ENCODE data around the gene PIGZ.

The PIGZ gene

DNA sequence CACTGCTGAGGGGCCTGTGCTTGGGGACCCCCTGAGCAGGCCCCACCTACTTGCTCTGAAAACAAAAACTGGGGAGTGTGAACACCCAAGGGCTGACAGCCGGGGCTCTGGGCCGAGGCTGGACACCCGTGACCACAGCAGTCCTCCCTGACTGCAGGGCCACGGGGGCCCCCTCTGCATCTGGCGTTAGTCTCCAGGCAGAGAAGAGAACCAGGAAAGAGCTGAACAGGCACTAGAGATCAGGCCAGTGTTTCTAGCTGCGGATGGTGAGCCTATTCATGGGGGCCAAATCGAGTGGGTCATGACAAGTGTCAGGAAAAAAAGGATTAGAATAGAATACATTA, 43.9 kb upstream of the PIGZ start:
- no peak for DNase-seq (ENCODE audit: low spot score)
- in situ Hi-C loops (cut with MboI; ENCODE audit: low pct_unique_long_range_greater_than_20kb, low sequenced_read_pairs, unreplicated experiment): loop anchor here (25.0 kb wide), 2 partner anchors 175 to 500 kb away; no protein-coding TSS in a partner anchor
- TF ChIP-seq, protein P1, sequence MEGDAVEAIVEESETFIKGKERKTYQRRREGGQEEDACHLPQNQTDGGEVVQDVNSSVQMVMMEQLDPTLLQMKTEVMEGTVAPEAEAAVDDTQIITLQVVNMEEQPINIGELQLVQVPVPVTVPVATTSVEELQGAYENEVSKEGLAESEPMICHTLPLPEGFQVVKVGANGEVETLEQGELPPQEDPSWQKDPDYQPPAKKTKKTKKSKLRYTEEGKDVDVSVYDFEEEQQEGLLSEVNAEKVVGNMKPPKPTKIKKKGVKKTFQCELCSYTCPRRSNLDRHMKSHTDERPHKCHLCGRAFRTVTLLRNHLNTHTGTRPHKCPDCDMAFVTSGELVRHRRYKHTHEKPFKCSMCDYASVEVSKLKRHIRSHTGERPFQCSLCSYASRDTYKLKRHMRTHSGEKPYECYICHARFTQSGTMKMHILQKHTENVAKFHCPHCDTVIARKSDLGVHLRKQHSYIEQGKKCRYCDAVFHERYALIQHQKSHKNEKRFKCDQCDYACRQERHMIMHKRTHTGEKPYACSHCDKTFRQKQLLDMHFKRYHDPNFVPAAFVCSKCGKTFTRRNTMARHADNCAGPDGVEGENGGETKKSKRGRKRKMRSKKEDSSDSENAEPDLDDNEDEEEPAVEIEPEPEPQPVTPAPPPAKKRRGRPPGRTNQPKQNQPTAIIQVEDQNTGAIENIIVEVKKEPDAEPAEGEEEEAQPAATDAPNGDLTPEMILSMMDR (IDR thresholded peaks at IDR 0.05; ENCODE audit: extremely low read depth, insufficient read depth, missing control alignments): no peak

DNA sequence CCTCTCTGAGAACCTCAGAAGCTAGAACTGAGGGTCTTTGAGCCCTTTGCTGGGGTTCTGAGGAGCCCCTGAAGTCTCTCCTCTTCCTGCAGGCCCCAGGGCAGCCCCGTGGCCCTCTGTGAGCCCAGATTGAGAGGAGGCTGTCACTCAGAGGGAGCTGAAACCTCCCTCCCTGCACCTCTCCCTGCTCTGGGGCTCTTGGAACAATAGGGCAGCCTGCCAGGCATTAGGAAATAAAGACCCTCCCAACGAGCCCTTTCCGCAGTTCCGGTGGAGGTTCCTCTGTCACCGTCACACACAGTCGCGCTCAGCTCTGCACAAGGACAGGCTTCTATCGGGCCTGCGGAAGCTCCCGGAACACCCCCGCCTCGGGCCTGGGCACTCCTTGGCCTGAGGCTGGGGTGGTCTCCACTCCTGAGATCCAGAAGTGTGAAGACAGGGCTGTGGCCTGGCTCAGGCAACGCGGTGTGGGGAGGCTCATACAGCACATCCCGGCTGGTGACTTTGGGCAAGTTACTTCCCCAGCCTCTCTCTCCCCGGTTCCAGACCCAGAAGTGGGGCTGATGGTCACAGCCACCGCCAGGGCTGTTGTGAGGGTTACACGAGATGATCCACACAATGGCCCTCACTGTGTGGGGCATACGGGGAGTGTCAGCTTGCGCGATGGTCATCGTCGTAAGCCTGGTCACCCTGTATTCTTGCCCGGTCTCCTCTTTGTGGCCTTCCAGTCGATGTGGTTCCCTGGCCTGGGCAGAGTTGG, 43.3 kb upstream of the PIGZ start:
- no peak for DNase-seq (ENCODE audit: low spot score)
- TF ChIP-seq, protein P1 (IDR thresholded peaks at IDR 0.05; ENCODE audit: extremely low read depth, insufficient read depth, missing control alignments): no peak
- in situ Hi-C loops (cut with MboI; ENCODE audit: low pct_unique_long_range_greater_than_20kb, low sequenced_read_pairs, unreplicated experiment): loop anchor here (25.0 kb wide), 2 partner anchors 175 to 500 kb away; no protein-coding TSS in a partner anchor

- TF ChIP-seq, protein P1 (IDR thresholded peaks at IDR 0.05; ENCODE audit: extremely low read depth, insufficient read depth, missing control alignments): no peak
- in situ Hi-C loops (cut with MboI; ENCODE audit: low pct_unique_long_range_greater_than_20kb, low sequenced_read_pairs, unreplicated experiment): loop anchor here (25.0 kb wide), 2 partner anchors 177 to 502 kb away; no protein-coding TSS in a partner anchor
- no peak for DNase-seq (ENCODE audit: low spot score)
These were observed 42.1 kb upstream of the PIGZ start for GRCh38 chr3:197010556-197011351.

- TF ChIP-seq, protein P1 (IDR thresholded peaks at IDR 0.05; ENCODE audit: extremely low read depth, insufficient read depth, missing control alignments): no peak
- in situ Hi-C loops (cut with MboI; ENCODE audit: low pct_unique_long_range_greater_than_20kb, low sequenced_read_pairs, unreplicated experiment): loop anchor here (25.0 kb wide), 2 partner anchors 178 to 503 kb away; no protein-coding TSS in a partner anchor
- DNase-seq (ENCODE audit: low spot score): no peak
These were observed 40.9 kb upstream of the PIGZ start for GRCh38 chr3:197009532-197010019.

- TF ChIP-seq, protein P1 (IDR thresholded peaks at IDR 0.05; ENCODE audit: extremely low read depth, insufficient read depth, missing control alignments): no peak
- DNase-seq (ENCODE audit: low spot score): no peak
- in situ Hi-C loops (cut with MboI; ENCODE audit: low pct_unique_long_range_greater_than_20kb, low sequenced_read_pairs, unreplicated experiment): loop anchor here (25.0 kb wide), 2 partner anchors 179 to 504 kb away; no protein-coding TSS in a partner anchor
These were observed 40.0 kb upstream of the PIGZ start for GRCh38 chr3:197008436-197009209.

DNA sequence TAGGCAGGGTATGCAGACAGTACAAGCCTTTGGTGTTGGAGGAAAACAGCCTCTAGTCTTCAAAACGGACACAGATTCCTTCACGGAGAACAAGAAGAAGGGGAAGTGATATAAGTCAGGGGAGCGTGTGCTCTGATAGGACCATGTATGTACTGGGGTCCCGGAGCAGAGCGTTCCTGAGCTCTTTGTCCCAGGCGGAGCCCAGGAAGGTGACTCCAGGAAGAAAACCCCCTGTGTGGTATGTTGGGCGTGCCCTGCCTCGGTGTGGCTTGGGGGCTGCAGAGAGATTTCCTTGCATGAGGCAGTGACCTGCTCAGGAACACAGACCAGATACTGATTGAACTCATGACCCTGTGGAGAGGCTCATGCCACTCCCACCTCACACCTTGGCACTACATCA, 39.3 kb upstream of the PIGZ start:
- in situ Hi-C loops (cut with MboI; ENCODE audit: low pct_unique_long_range_greater_than_20kb, low sequenced_read_pairs, unreplicated experiment): loop anchor here (25.0 kb wide), 2 partner anchors 179 to 504 kb away; no protein-coding TSS in a partner anchor
- no peak for DNase-seq (ENCODE audit: low spot score)
- TF ChIP-seq, protein P1 (IDR thresholded peaks at IDR 0.05; ENCODE audit: extremely low read depth, insufficient read depth, missing control alignments): no peak
